ENCODE results near the gene MUC4. TPM values are rescaled to one million over a fixed set of nuclear protein-coding genes. Genes with fewer than 3 reads are reported as not detected.
A peak's percentile ranks its signal among the peaks of the same experiment; 100 is the strongest.

MUC4 gene
- total and polyA plus RNA-seq, 9 of the 15 experiments (the other 6 are each of a cell fraction or from before 2014, with no cell fraction given), result under 0.01 to 0.21 (median 0.10) TPM; not detected in 4

DNA sequence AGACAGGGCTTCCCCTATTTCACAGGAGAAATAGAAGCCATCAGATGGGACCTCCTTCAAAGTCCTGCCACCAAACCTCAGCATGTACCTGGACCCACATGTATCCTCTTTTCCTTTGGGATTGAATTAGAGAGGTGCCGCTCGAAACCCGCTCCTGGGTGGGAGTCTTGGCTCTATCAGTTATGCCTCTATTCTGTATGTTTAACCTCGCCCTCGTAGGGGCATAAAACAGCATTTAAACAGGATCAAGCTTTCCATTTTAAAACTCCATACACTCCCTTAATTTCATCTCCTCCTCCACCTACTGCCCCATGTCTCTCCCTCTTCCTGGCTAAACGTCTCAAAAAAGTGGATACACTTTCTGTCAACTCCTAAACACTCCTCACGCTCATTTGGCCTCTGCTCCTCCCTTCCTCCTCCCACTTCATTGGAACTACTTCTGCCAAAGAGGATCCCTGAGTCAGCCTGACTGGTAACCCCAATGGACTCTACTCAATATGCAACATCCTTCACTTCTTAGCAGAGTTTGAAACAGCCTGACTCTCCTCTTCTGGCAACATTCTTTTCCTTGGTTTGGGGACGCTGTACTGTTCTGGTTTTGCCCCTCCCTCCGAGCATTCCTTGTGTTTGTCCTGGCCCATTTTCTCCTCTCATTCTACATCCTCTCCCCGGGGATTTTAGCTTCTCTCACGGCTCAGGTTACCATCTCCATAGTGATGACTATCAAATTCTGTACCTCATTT lies 114.0 kb downstream of the MUC4 start (continued):
- TF ChIP-seq, protein P1, sequence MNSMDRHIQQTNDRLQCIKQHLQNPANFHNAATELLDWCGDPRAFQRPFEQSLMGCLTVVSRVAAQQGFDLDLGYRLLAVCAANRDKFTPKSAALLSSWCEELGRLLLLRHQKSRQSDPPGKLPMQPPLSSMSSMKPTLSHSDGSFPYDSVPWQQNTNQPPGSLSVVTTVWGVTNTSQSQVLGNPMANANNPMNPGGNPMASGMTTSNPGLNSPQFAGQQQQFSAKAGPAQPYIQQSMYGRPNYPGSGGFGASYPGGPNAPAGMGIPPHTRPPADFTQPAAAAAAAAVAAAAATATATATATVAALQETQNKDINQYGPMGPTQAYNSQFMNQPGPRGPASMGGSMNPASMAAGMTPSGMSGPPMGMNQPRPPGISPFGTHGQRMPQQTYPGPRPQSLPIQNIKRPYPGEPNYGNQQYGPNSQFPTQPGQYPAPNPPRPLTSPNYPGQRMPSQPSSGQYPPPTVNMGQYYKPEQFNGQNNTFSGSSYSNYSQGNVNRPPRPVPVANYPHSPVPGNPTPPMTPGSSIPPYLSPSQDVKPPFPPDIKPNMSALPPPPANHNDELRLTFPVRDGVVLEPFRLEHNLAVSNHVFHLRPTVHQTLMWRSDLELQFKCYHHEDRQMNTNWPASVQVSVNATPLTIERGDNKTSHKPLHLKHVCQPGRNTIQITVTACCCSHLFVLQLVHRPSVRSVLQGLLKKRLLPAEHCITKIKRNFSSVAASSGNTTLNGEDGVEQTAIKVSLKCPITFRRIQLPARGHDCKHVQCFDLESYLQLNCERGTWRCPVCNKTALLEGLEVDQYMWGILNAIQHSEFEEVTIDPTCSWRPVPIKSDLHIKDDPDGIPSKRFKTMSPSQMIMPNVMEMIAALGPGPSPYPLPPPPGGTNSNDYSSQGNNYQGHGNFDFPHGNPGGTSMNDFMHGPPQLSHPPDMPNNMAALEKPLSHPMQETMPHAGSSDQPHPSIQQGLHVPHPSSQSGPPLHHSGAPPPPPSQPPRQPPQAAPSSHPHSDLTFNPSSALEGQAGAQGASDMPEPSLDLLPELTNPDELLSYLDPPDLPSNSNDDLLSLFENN (IDR thresholded peaks at IDR 0.05; ENCODE audit: low read depth in 2 of 2, low read length in 2 of 2), result peak in 1 of 2 experiments; percentile 43; a peak in 1 of 4 replicates
- TF ChIP-seq ZNF696 (CRISPR knock-in tag; conservative IDR thresholded peaks at IDR 0.05) (no peak), POLR2A (conservative IDR thresholded peaks at IDR 0.05) (no peak), FIP1L1 (IDR thresholded peaks at IDR 0.05; ENCODE audit: low read depth, low read length, poor library complexity, severe bottlenecking) (no peak), ZNF140 (CRISPR knock-in tag; IDR thresholded peaks at IDR 0.05) (no peak), PRMT5 (CRISPR knock-in tag; IDR thresholded peaks at IDR 0.05) (no peak), ZNF586 (CRISPR knock-in tag; conservative IDR thresholded peaks at IDR 0.05) (no peak), EWSR1 (IDR thresholded peaks at IDR 0.05; ENCODE audit: borderline replicate concordance, low read depth, partially characterized antibody) (no peak), CREB1 (IDR thresholded peaks at IDR 0.05) (no peak), CREB1 (CRISPR knock-in tag; IDR thresholded peaks at IDR 0.05) (no peak), YBX1 (IDR thresholded peaks at IDR 0.05) (peak; percentile 76; the same call in 1 of the 2 replicates)
- TF ChIP-seq, protein P2, sequence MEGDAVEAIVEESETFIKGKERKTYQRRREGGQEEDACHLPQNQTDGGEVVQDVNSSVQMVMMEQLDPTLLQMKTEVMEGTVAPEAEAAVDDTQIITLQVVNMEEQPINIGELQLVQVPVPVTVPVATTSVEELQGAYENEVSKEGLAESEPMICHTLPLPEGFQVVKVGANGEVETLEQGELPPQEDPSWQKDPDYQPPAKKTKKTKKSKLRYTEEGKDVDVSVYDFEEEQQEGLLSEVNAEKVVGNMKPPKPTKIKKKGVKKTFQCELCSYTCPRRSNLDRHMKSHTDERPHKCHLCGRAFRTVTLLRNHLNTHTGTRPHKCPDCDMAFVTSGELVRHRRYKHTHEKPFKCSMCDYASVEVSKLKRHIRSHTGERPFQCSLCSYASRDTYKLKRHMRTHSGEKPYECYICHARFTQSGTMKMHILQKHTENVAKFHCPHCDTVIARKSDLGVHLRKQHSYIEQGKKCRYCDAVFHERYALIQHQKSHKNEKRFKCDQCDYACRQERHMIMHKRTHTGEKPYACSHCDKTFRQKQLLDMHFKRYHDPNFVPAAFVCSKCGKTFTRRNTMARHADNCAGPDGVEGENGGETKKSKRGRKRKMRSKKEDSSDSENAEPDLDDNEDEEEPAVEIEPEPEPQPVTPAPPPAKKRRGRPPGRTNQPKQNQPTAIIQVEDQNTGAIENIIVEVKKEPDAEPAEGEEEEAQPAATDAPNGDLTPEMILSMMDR (IDR thresholded peaks at IDR 0.05 in 2 of 3, conservative IDR thresholded peaks at IDR 0.05 in 1 of 3; ENCODE audit: insufficient read depth in 2 of 3, low read depth in 1 of 3, low read length in 3 of 3), result peak in 1 of 3 experiments; percentile 10; a peak in 1 of 6 replicates
- TF ChIP-seq, protein P3, sequence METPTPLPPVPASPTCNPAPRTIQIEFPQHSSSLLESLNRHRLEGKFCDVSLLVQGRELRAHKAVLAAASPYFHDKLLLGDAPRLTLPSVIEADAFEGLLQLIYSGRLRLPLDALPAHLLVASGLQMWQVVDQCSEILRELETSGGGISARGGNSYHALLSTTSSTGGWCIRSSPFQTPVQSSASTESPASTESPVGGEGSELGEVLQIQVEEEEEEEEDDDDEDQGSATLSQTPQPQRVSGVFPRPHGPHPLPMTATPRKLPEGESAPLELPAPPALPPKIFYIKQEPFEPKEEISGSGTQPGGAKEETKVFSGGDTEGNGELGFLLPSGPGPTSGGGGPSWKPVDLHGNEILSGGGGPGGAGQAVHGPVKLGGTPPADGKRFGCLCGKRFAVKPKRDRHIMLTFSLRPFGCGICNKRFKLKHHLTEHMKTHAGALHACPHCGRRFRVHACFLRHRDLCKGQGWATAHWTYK (CRISPR knock-in tag; IDR thresholded peaks at IDR 0.05), result no peak
- TF ChIP-seq, protein P4, sequence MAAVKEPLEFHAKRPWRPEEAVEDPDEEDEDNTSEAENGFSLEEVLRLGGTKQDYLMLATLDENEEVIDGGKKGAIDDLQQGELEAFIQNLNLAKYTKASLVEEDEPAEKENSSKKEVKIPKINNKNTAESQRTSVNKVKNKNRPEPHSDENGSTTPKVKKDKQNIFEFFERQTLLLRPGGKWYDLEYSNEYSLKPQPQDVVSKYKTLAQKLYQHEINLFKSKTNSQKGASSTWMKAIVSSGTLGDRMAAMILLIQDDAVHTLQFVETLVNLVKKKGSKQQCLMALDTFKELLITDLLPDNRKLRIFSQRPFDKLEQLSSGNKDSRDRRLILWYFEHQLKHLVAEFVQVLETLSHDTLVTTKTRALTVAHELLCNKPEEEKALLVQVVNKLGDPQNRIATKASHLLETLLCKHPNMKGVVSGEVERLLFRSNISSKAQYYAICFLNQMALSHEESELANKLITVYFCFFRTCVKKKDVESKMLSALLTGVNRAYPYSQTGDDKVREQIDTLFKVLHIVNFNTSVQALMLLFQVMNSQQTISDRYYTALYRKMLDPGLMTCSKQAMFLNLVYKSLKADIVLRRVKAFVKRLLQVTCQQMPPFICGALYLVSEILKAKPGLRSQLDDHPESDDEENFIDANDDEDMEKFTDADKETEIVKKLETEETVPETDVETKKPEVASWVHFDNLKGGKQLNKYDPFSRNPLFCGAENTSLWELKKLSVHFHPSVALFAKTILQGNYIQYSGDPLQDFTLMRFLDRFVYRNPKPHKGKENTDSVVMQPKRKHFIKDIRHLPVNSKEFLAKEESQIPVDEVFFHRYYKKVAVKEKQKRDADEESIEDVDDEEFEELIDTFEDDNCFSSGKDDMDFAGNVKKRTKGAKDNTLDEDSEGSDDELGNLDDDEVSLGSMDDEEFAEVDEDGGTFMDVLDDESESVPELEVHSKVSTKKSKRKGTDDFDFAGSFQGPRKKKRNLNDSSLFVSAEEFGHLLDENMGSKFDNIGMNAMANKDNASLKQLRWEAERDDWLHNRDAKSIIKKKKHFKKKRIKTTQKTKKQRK (IDR thresholded peaks at IDR 0.05; ENCODE audit: borderline replicate concordance, low read depth, low read length), result no peak
- TF ChIP-seq, protein P5, sequence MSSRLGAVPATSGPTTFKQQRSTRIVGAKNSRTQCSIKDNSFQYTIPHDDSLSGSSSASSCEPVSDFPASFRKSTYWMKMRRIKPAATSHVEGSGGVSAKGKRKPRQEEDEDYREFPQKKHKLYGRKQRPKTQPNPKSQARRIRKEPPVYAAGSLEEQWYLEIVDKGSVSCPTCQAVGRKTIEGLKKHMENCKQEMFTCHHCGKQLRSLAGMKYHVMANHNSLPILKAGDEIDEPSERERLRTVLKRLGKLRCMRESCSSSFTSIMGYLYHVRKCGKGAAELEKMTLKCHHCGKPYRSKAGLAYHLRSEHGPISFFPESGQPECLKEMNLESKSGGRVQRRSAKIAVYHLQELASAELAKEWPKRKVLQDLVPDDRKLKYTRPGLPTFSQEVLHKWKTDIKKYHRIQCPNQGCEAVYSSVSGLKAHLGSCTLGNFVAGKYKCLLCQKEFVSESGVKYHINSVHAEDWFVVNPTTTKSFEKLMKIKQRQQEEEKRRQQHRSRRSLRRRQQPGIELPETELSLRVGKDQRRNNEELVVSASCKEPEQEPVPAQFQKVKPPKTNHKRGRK (tag; IDR thresholded peaks at IDR 0.05), result no peak

Measured in K562 (cell line).